Stimulated activated CD8-positive, alpha-beta memory T cell treated with anti-CD3 and anti-CD28 coated beads, Interleukin-15, amount 100 ng/mL, for 4 hours (primary cell): ENCODE results near the gene ABCF3.
"Not testable (repeated sequence)": the region's sequence is repeated elsewhere in the genome, so short reads cannot be mapped to it uniquely, and the experiment has no call there.

Experiments used
- DNase-seq, 2 donors: peaks; one replicate each; pipeline ENCODE4 v3.0.0-alpha.2; 2020; ENCODE audit warnings: low read depth in 2 of 2

ABCF3 gene

GRCh38 chr3:184186184-184186901, at the start of gene ABCF3:
ABCF3 (plus strand) TSS chr3:184186199; CDS start chr3:184186208, 9 bp downstream.
- DNase-seq: no peak

- no peak for DNase-seq
Observed at GRCh38 chr3:184140436-184140835, 45.6 kb upstream of the ABCF3 start.

- no peak for DNase-seq
Observed at GRCh38 chr3:184142199-184142598, 43.8 kb upstream of the ABCF3 start.

GRCh38 chr3:184143327-184143726, 42.7 kb upstream of the ABCF3 start:
- no peak for DNase-seq

- no peak for DNase-seq
Observed at GRCh38 chr3:184144505-184144904, 41.5 kb upstream of the ABCF3 start.

- DNase-seq: no peak
Observed at GRCh38 chr3:184145111-184145524, 40.9 kb upstream of the ABCF3 start.

GRCh38 chr3:184145751-184146270, 40.2 kb upstream of the ABCF3 start:
- no peak for DNase-seq

GRCh38 chr3:184148076-184148475, 37.9 kb upstream of the ABCF3 start:
- no peak for DNase-seq

- DNase-seq: no peak
Observed at GRCh38 chr3:184149123-184149522, 36.9 kb upstream of the ABCF3 start.

- not testable (repeated sequence) for DNase-seq
Observed at GRCh38 chr3:184149770-184150169, 36.2 kb upstream of the ABCF3 start.

- peak in 1 of 2 donors; percentile 31 for DNase-seq
Observed at GRCh38 chr3:184154885-184155643, 30.9 kb upstream of the ABCF3 start, which contains the start of gene DVL3. DVL3 (plus strand) TSS chr3:184155377; CDS start chr3:184155636, 259 bp downstream.

GRCh38 chr3:184155644-184156521, 30.1 kb upstream of the ABCF3 start:
- DNase-seq: no peak

GRCh38 chr3:184156522-184156955, 29.5 kb upstream of the ABCF3 start:
- no peak for DNase-seq

GRCh38 chr3:184157206-184157605, 28.8 kb upstream of the ABCF3 start:
- DNase-seq: no peak

GRCh38 chr3:184158404-184158803, 27.6 kb upstream of the ABCF3 start:
- DNase-seq: no peak

- no peak for DNase-seq
Observed at GRCh38 chr3:184160456-184160855, 25.5 kb upstream of the ABCF3 start.

- DNase-seq: not testable (repeated sequence)
Observed at GRCh38 chr3:184162571-184163070, 23.4 kb upstream of the ABCF3 start.

- DNase-seq: no peak
Observed at GRCh38 chr3:184164648-184165330, 21.2 kb upstream of the ABCF3 start.

GRCh38 chr3:184165543-184165942, 20.5 kb upstream of the ABCF3 start:
- DNase-seq: no peak

- DNase-seq: no peak
Observed at GRCh38 chr3:184166671-184167070, 19.3 kb upstream of the ABCF3 start.

GRCh38 chr3:184167786-184168185, 18.2 kb upstream of the ABCF3 start:
- no peak for DNase-seq
